Hepatocyte (in vitro differentiated cells): ENCODE results near the gene NFIA. TPM values are rescaled to one million over a fixed set of nuclear protein-coding genes. Genes with fewer than 3 reads are reported as not detected.

ENCODE experiments used
- DNase-seq: peaks from one replicate; pipeline ENCODE4 v3.0.0-alpha.2; 2016; ENCODE audit warnings: low spot score
- H2AFZ ChIP-seq: fragments of 200-600 bp; sonication (generic); 2 replicates; pipeline ENCODE4 v1.6.0; 2016; ENCODE audit warnings: antibody characterized with exemption, mild to moderate bottlenecking
- H3K27ac ChIP-seq: fragments of 200-600 bp; sonication (generic); 2 replicates; pipeline ENCODE4 v1.5.1; 2016; ENCODE audit warnings: mild to moderate bottlenecking
- H3K27me3 ChIP-seq: fragments of 200-600 bp; sonication (generic); 2 replicates; pipeline ENCODE4 v1.6.1; 2016
- H3K36me3 ChIP-seq: fragments of 200-600 bp; sonication (generic); replicated peaks from 2 replicates; pipeline ENCODE4 v1.5.1; 2016; ENCODE audit warnings: low read depth; ENCODE audit not compliant: insufficient read depth
- H3K4me1 ChIP-seq: fragments of 200-600 bp; sonication (generic); 2 replicates; pipeline ENCODE4 v1.5.1; 2016; ENCODE audit warnings: mild to moderate bottlenecking, moderate library complexity; ENCODE audit not compliant: insufficient read depth
- H3K4me2 ChIP-seq: fragments of 200-600 bp; sonication (generic); 2 replicates; pipeline ENCODE4 v1.6.0; 2016
- H3K4me3 ChIP-seq: fragments of 200-600 bp; sonication (generic); 2 replicates; pipeline ENCODE4 v1.5.1; 2016; ENCODE audit warnings: mild to moderate bottlenecking
- H3K79me2 ChIP-seq: fragments of 200-600 bp; sonication (generic); 2 replicates; pipeline ENCODE4 v1.6.0; 2017; ENCODE audit warnings: mild to moderate bottlenecking
- H3K9me2 ChIP-seq: fragments of 200-600 bp; sonication (generic); replicated peaks from 2 replicates; pipeline ENCODE4 v1.6.0; 2017; ENCODE audit warnings: mild to moderate bottlenecking; ENCODE audit not compliant: insufficient read depth
- H3K9me3 ChIP-seq: fragments of 200-600 bp; sonication (generic); 2 replicates; pipeline ENCODE4 v1.5.1; 2016; ENCODE audit warnings: low read depth, mild to moderate bottlenecking
- H4K20me1 ChIP-seq: fragments of 200-600 bp; sonication (generic); 2 replicates; pipeline ENCODE4 v1.6.0; 2016; ENCODE audit warnings: mild to moderate bottlenecking; ENCODE audit not compliant: insufficient read depth, poor library complexity, severe bottlenecking
- CTCF ChIP-seq: fragments of 200-600 bp; sonication (generic); IDR thresholded peaks from 2 replicates; pipeline ENCODE4 v1.5.1; 2016; ENCODE audit warnings: antibody characterized with exemption, mild to moderate bottlenecking; ENCODE audit not compliant: poor library complexity
- EZH2 ChIP-seq: fragments of 200-600 bp; sonication (generic); IDR thresholded peaks from 2 replicates; pipeline ENCODE4 v1.6.1; 2016; ENCODE audit warnings: antibody characterized with exemption, mild to moderate bottlenecking, borderline replicate concordance
- EZH2phosphoT487 ChIP-seq: fragments of 200-600 bp; sonication (generic); IDR thresholded peaks from one replicate; pipeline ENCODE4 v1.6.1; 2018; ENCODE audit warnings: antibody characterized with exemption, mild to moderate bottlenecking, low read depth, moderate library complexity; ENCODE audit not compliant: unreplicated experiment, severe bottlenecking
- WGBS: methylation state at CpG from one replicate; pipeline ENCODE4 v1.1.6; 2016; ENCODE audit warnings: low lambda C conversion rate; ENCODE audit errors: missing lambda C conversion rate; 5-methylcytosine and 5-hydroxymethylcytosine counted together
- polyA plus RNA-seq: library from polyadenylated mRNA; unstranded; fragments of >200 nt; fragmentation: Nextera tagmentation; extraction: Ambion mirVana; gene quantifications from 2 replicates; pipeline ENCODE4 v1.2.1, GENCODE V29; 2016
- total RNA-seq: library from RNA; depleted of rRNA; stranded (reverse); fragments of >200 nt; gene quantifications from 2 replicates; pipeline ENCODE4 v1.2.3, GENCODE V29; 2014

NFIA gene
- total and polyA plus RNA-seq, 2 experiments from 2014 or later = 15.1 to 18.2 TPM

GRCh38 chr1:61184040-61184713 lies 101.8 kb downstream of the NFIA start:
- H3K79me2 ChIP-seq = peaks cover 36% of the 10 kb centered on the region
- no peaks in the 10 kb centered on the region for H3K36me3 ChIP-seq
- peak overlapping the region; percentile 50 for H2AFZ ChIP-seq
- 47% methylated on average over 17 of the region's 17 CpGs for WGBS
- peak overlapping the region; percentile 83 for H3K27ac ChIP-seq
- no peaks in the 10 kb centered on the region for H3K27me3 ChIP-seq
- no peaks in the 10 kb centered on the region for H3K9me3 ChIP-seq
- no peaks in the 10 kb centered on the region for H3K9me2 ChIP-seq
- peak overlapping the region; percentile 80 for H3K4me2 ChIP-seq
- no peaks in the 10 kb centered on the region for H4K20me1 ChIP-seq
- H3K4me3 ChIP-seq = peak overlapping the region; percentile 12
- TF ChIP-seq EZH2 = no peak
- no peak for TF ChIP-seq EZH2phosphoT487
- TF ChIP-seq CTCF = no peak
- peaks cover 44% of the 10 kb centered on the region for H3K4me1 ChIP-seq
- peak; percentile 69 for DNase-seq

GRCh38 chr1:61184714-61185106 lies 102.3 kb downstream of the NFIA start:
- Histone ChIP-seq H3K36me3 (no peaks in the 10 kb centered on the region), H4K20me1 (no peaks in the 10 kb centered on the region), H2AFZ (no peak overlapping the region), H3K9me2 (no peaks in the 10 kb centered on the region), H3K27me3 (no peaks in the 10 kb centered on the region), H3K4me3 (no peak overlapping the region), H3K9me3 (no peaks in the 10 kb centered on the region), H3K79me2 (peaks cover 40% of the 10 kb centered on the region), H3K4me2 (peak overlapping the region; percentile 80), H3K27ac (peak overlapping the region; percentile 83), H3K4me1 (peaks cover 44% of the 10 kb centered on the region)
- 39% methylated on average over 3 of the region's 3 CpGs for WGBS
- no peak for DNase-seq
- no peak for TF ChIP-seq EZH2phosphoT487
- no peak for TF ChIP-seq CTCF
- TF ChIP-seq EZH2 = no peak

GRCh38 chr1:61186753-61187152 lies 104.4 kb downstream of the NFIA start:
- no peak for TF ChIP-seq EZH2phosphoT487
- TF ChIP-seq EZH2 = no peak
- TF ChIP-seq CTCF = no peak
- Histone ChIP-seq H4K20me1 (no peaks in the 10 kb centered on the region), H3K4me3 (no peak overlapping the region), H3K4me1 (peaks cover 38% of the 10 kb centered on the region), H2AFZ (no peak overlapping the region), H3K36me3 (no peaks in the 10 kb centered on the region), H3K9me2 (no peaks in the 10 kb centered on the region), H3K9me3 (no peaks in the 10 kb centered on the region), H3K27me3 (no peaks in the 10 kb centered on the region), H3K4me2 (no peak overlapping the region), H3K27ac (no peak overlapping the region), H3K79me2 (peaks cover 33% of the 10 kb centered on the region)
- WGBS = 78% methylated on average over 1 of the region's 1 CpG
- DNase-seq = no peak
